Tibial artery (tissue), 4 donors: ENCODE results near the gene TASP1.

Source experiments
- DNase-seq, 2 donors: peaks; one replicate each; pipeline ENCODE4 v3.0.0-alpha.2; 2019
- H3K27ac ChIP-seq, 2 donors: fragments of 200-600 bp; sonication (generic) in 1 of 2; 1 replicate in 1 of 2; 2 replicates in 1 of 2; pipeline ENCODE4 v1.5.1; 2018 to 2019; ENCODE audit warnings: mild to moderate bottlenecking in 1 of 2
- H3K27me3 ChIP-seq, 2 donors: fragments of 200-600 bp; sonication (generic) in 1 of 2; one replicate each; pipeline versions ENCODE4 v1.5.1 to v1.6.0; 2016 to 2019
- H3K36me3 ChIP-seq, 3 donors: fragments of 200-600 bp; sonication (generic) in 2 of 3; one replicate each; pipeline ENCODE4 v1.5.1; 2016 to 2019; ENCODE audit warnings: mild to moderate bottlenecking in 2 of 3
- H3K4me1 ChIP-seq, 4 donors: fragments of 200-600 bp; sonication (generic) in 2 of 4; 1 replicate in 3 of 4; 2 replicates in 1 of 4; pipeline ENCODE4 v1.5.1; 2016 to 2019
- H3K4me3 ChIP-seq, 2 donors: fragments of 200-600 bp; sonication (generic) in 1 of 2; 1 replicate in 1 of 2; 2 replicates in 1 of 2; pipeline ENCODE4 v1.5.1; 2018 to 2019; ENCODE audit warnings: mild to moderate bottlenecking in 2 of 2
- H3K9me3 ChIP-seq, 3 donors: fragments of 200-600 bp; sonication (generic) in 1 of 3; one replicate each; pipeline ENCODE4 v1.5.1; 2016 to 2019
- CTCF ChIP-seq, 2 experiments: fragments of 200-600 bp in 1 of 2; fragments of 450-650 bp in 1 of 2; IDR thresholded peaks; one replicate each; pipeline ENCODE4 v1.5.1; 2017 to 2019; ENCODE audit warnings: antibody characterized with exemption in 2 of 2, mild to moderate bottlenecking in 1 of 2, moderate library complexity in 1 of 2
- intact Hi-C: fragments of 100-400 bp; cut with DNase I; formaldehyde crosslinking; loops from one replicate; pipeline ENCODE4 v1.15.0; 2023; ENCODE audit warnings: low total_unique reads

The TASP1 gene

GRCh38 chr20:13401596-13401995 lies 237.1 kb downstream of the TASP1 start:
- intact Hi-C loops: no loop called here
- DNase-seq: no peak
- Histone ChIP-seq H3K27ac (no peak overlapping the region), H3K9me3 (no peaks in the 10 kb centered on the region), H3K4me1 (peaks cover 0 to 9% (median 4%) of the 10 kb centered on the region in 4 donors), H3K4me3 (no peak overlapping the region), H3K27me3 (no peaks in the 10 kb centered on the region), H3K36me3 (no peaks in the 10 kb centered on the region)
- TF ChIP-seq CTCF (IDR thresholded peaks at IDR 0.05): no peak

GRCh38 chr20:13400453-13400852 lies 238.3 kb downstream of the TASP1 start:
- Histone ChIP-seq H3K9me3 (no peaks in the 10 kb centered on the region), H3K36me3 (no peaks in the 10 kb centered on the region), H3K27me3 (no peaks in the 10 kb centered on the region), H3K4me1 (peaks cover 0 to 19% (median 4%) of the 10 kb centered on the region in 4 donors), H3K4me3 (no peak overlapping the region), H3K27ac (no peak overlapping the region)
- no peak for DNase-seq
- intact Hi-C loops: no loop called here
- no peak for TF ChIP-seq CTCF (IDR thresholded peaks at IDR 0.05)

GRCh38 chr20:13397300-13397724 lies 241.4 kb downstream of the TASP1 start:
- peaks cover 0 to 5% (median 0%) of the 10 kb centered on the region in 3 donors for H3K36me3 ChIP-seq
- TF ChIP-seq CTCF (IDR thresholded peaks at IDR 0.05): no peak
- no peaks in the 10 kb centered on the region for H3K27me3 ChIP-seq
- no peak overlapping the region for H3K27ac ChIP-seq
- H3K9me3 ChIP-seq: no peaks in the 10 kb centered on the region
- DNase-seq: no peak
- intact Hi-C loops: no loop called here
- H3K4me3 ChIP-seq: no peak overlapping the region
- peaks cover 0 to 19% (median 1%) of the 10 kb centered on the region in 4 donors for H3K4me1 ChIP-seq

- H3K27me3 ChIP-seq: no peaks in the 10 kb centered on the region
- no peak overlapping the region for H3K4me3 ChIP-seq
- TF ChIP-seq CTCF (IDR thresholded peaks at IDR 0.05): no peak
- no peaks in the 10 kb centered on the region for H3K9me3 ChIP-seq
- H3K36me3 ChIP-seq: peaks cover 0 to 5% (median 0%) of the 10 kb centered on the region in 3 donors
- intact Hi-C loops: no loop called here
- peaks cover 0 to 19% (median 0%) of the 10 kb centered on the region in 4 donors for H3K4me1 ChIP-seq
- DNase-seq: no peak
- no peak overlapping the region for H3K27ac ChIP-seq
Measured at GRCh38 chr20:13396826-13397225, 241.9 kb downstream of the TASP1 start.

GRCh38 chr20:13396022-13396421 lies 242.7 kb downstream of the TASP1 start:
- DNase-seq: no peak
- H3K4me3 ChIP-seq: no peak overlapping the region
- no peaks in the 10 kb centered on the region for H3K9me3 ChIP-seq
- intact Hi-C loops: no loop called here
- no peak overlapping the region for H3K27ac ChIP-seq
- peaks cover 0 to 19% (median 0%) of the 10 kb centered on the region in 4 donors for H3K4me1 ChIP-seq
- no peaks in the 10 kb centered on the region for H3K27me3 ChIP-seq
- TF ChIP-seq CTCF (IDR thresholded peaks at IDR 0.05): no peak
- H3K36me3 ChIP-seq: peaks cover 0 to 11% (median 0%) of the 10 kb centered on the region in 3 donors

GRCh38 chr20:13395232-13395631 lies 243.5 kb downstream of the TASP1 start:
- no peaks in the 10 kb centered on the region for H3K9me3 ChIP-seq
- no peaks in the 10 kb centered on the region for H3K27me3 ChIP-seq
- intact Hi-C loops: no loop called here
- no peak overlapping the region for H3K27ac ChIP-seq
- no peak for DNase-seq
- H3K4me3 ChIP-seq: no peak overlapping the region
- TF ChIP-seq CTCF (IDR thresholded peaks at IDR 0.05): no peak
- H3K4me1 ChIP-seq: peaks cover 0 to 19% (median 0%) of the 10 kb centered on the region in 4 donors
- peaks cover 2 to 16% (median 4%) of the 10 kb centered on the region in 3 donors for H3K36me3 ChIP-seq
